ENCODE measurements around the gene CACNA2D3. TPM values are rescaled to one million over a fixed set of nuclear protein-coding genes. Genes with fewer than 3 reads are reported as not detected.

CACNA2D3 gene
- total RNA-seq, 1 experiment from 2014 or later, result not detected

- intact Hi-C loops (cut with micrococcal nuclease; ENCODE audit: unreplicated experiment), result no loop called here
- H3K4me1 Mint-ChIP-seq (ENCODE audit: low read depth, unreplicated experiment), result no peaks in the 10 kb centered on the region
Observed at GRCh38 chr3:54507876-54508460, 385.6 kb downstream of the CACNA2D3 start.

GRCh38 chr3:54510506-54510905 lies 388.2 kb downstream of the CACNA2D3 start:
- CTCF ChIA-PET, result no interaction called here
- no peak for DNase-seq
- no peak overlapping the region for H3K4me3 Mint-ChIP-seq (ENCODE audit: unreplicated experiment)
- Histone ChIP-seq H3K9me3 (no peaks in the 10 kb centered on the region), H3K4me3 (ENCODE audit: low read depth, low read length) (no peak overlapping the region), H3K36me3 (ENCODE audit: control insufficient read depth, insufficient read depth, low read length) (no peaks in the 10 kb centered on the region), H3K4me1 (no peaks in the 10 kb centered on the region), H3K27me3 (replicated peaks; ENCODE audit: control insufficient read depth, insufficient read depth, low read length) (no peaks in the 10 kb centered on the region; the same call in 1 of the 2 replicates)
- H3K27ac Mint-ChIP-seq (ENCODE audit: unreplicated experiment), result no peak overlapping the region
- intact Hi-C loops (cut with micrococcal nuclease; ENCODE audit: unreplicated experiment), result no loop called here
- no peaks in the 10 kb centered on the region for H3K9me3 Mint-ChIP-seq (ENCODE audit: unreplicated experiment)
- no peak for TF ChIP-seq CTCF (IDR thresholded peaks at IDR 0.05; ENCODE audit: insufficient read depth in 1 of 2, low read depth in 1 of 2, low read length in 1 of 2, severe bottlenecking in 1 of 2, unreplicated experiment in 1 of 2)
- peaks cover 6% of the 10 kb centered on the region for H3K27me3 Mint-ChIP-seq (ENCODE audit: insufficient read depth, unreplicated experiment)
- no TSS peak for BruUV-seq (replicated peaks)
- POLR2A ChIA-PET, result no interaction called here
- H3K36me3 Mint-ChIP-seq (ENCODE audit: insufficient read depth, unreplicated experiment), result no peaks in the 10 kb centered on the region
- H3K4me1 Mint-ChIP-seq (ENCODE audit: low read depth, unreplicated experiment), result no peaks in the 10 kb centered on the region

More at GRCh38 chr3:54507876-54508460, 385.6 kb downstream of the CACNA2D3 start:
- no TSS peak for BruUV-seq (replicated peaks)
- no peak overlapping the region for H3K27ac Mint-ChIP-seq (ENCODE audit: unreplicated experiment)
- CTCF ChIA-PET, result no interaction called here
- DNase-seq, result no peak
- Histone ChIP-seq H3K9me3 (no peaks in the 10 kb centered on the region), H3K27me3 (replicated peaks; ENCODE audit: control insufficient read depth, insufficient read depth, low read length) (no peaks in the 10 kb centered on the region; the same call in 1 of the 2 replicates), H3K4me1 (no peaks in the 10 kb centered on the region), H3K36me3 (ENCODE audit: control insufficient read depth, insufficient read depth, low read length) (no peaks in the 10 kb centered on the region), H3K4me3 (ENCODE audit: low read depth, low read length) (no peak overlapping the region)
- POLR2A ChIA-PET, result no interaction called here
- H3K9me3 Mint-ChIP-seq (ENCODE audit: unreplicated experiment), result no peaks in the 10 kb centered on the region
- no peak overlapping the region for H3K4me3 Mint-ChIP-seq (ENCODE audit: unreplicated experiment)
- H3K36me3 Mint-ChIP-seq (ENCODE audit: insufficient read depth, unreplicated experiment), result no peaks in the 10 kb centered on the region
- no peak for TF ChIP-seq CTCF (IDR thresholded peaks at IDR 0.05; ENCODE audit: insufficient read depth in 1 of 2, low read depth in 1 of 2, low read length in 1 of 2, severe bottlenecking in 1 of 2, unreplicated experiment in 1 of 2)
- peaks cover 6% of the 10 kb centered on the region for H3K27me3 Mint-ChIP-seq (ENCODE audit: insufficient read depth, unreplicated experiment)

- Histone ChIP-seq H3K4me1 (no peaks in the 10 kb centered on the region), H3K9me3 (no peaks in the 10 kb centered on the region), H3K36me3 (ENCODE audit: control insufficient read depth, insufficient read depth, low read length) (no peaks in the 10 kb centered on the region), H3K4me3 (ENCODE audit: low read depth, low read length) (no peak overlapping the region), H3K27me3 (replicated peaks; ENCODE audit: control insufficient read depth, insufficient read depth, low read length) (no peaks in the 10 kb centered on the region; the same call in 1 of the 2 replicates)
- intact Hi-C loops (cut with micrococcal nuclease; ENCODE audit: unreplicated experiment), result no loop called here
- BruUV-seq (replicated peaks), result no TSS peak
- CTCF ChIA-PET, result no interaction called here
- no peak overlapping the region for H3K4me3 Mint-ChIP-seq (ENCODE audit: unreplicated experiment)
- TF ChIP-seq CTCF (IDR thresholded peaks at IDR 0.05; ENCODE audit: insufficient read depth in 1 of 2, low read depth in 1 of 2, low read length in 1 of 2, severe bottlenecking in 1 of 2, unreplicated experiment in 1 of 2), result no peak
- H3K9me3 Mint-ChIP-seq (ENCODE audit: unreplicated experiment), result no peaks in the 10 kb centered on the region
- H3K27ac Mint-ChIP-seq (ENCODE audit: unreplicated experiment), result no peak overlapping the region
- POLR2A ChIA-PET, result no interaction called here
- H3K27me3 Mint-ChIP-seq (ENCODE audit: insufficient read depth, unreplicated experiment), result peaks cover 6% of the 10 kb centered on the region
- no peaks in the 10 kb centered on the region for H3K36me3 Mint-ChIP-seq (ENCODE audit: insufficient read depth, unreplicated experiment)
- no peaks in the 10 kb centered on the region for H3K4me1 Mint-ChIP-seq (ENCODE audit: low read depth, unreplicated experiment)
- no peak for DNase-seq
Observed at GRCh38 chr3:54511766-54512365, 389.5 kb downstream of the CACNA2D3 start.

Measured in Caco-2 (cell line).